K562 (cell line): ENCODE results near the gene NRSN2. TPM values are rescaled to one million over a fixed set of nuclear protein-coding genes. Genes with fewer than 3 reads are reported as not detected.

Experiments used
- ATF7 ChIP-seq: fragments of 450-650 bp; IDR thresholded peaks from 2 replicates; pipeline ENCODE4 v1.7.1; 2014; ENCODE audit warnings: mild to moderate bottlenecking, moderate library complexity
- CXXC5 ChIP-seq: fragments of 250-450 bp; sonication (Bioruptor Pico); IDR thresholded peaks from 2 replicates; pipeline ENCODE4 v1.8.0; 2022; ENCODE audit warnings: inconsistent platforms, mild to moderate bottlenecking, moderate library complexity
- DDX20 ChIP-seq: fragments of 450-650 bp; IDR thresholded peaks from 2 replicates; pipeline ENCODE4 v1.6.1; 2016; ENCODE audit warnings: missing genetic modification characterization, low read depth, mild to moderate bottlenecking, missing compliant biosample characterization, moderate library complexity
- DMBX1 ChIP-seq: fragments of 250-450 bp; sonication (Bioruptor Pico); IDR thresholded peaks from 2 replicates; pipeline ENCODE4 v1.8.0; 2022; ENCODE audit warnings: inconsistent platforms, mild to moderate bottlenecking, moderate library complexity, borderline replicate concordance
- EGR1 ChIP-seq: fragments of 450-650 bp; conservative IDR thresholded peaks from 2 replicates; pipeline ENCODE4 v1.6.1; 2017; ENCODE audit warnings: mild to moderate bottlenecking
- ELF1 ChIP-seq: fragments of 200-800 bp; sonication (Bioruptor generic); IDR thresholded peaks from 2 replicates; pipeline ENCODE4 v1.6.1; 2016; ENCODE audit warnings: missing genetic modification characterization, missing compliant biosample characterization
- HDGF ChIP-seq: fragments of 450-650 bp; IDR thresholded peaks from 2 replicates; pipeline ENCODE4 v1.6.1; 2016
- NR0B1 ChIP-seq: fragments of 450-650 bp; IDR thresholded peaks from one replicate; pipeline ENCODE4 v1.6.1; 2018; ENCODE audit warnings: mild to moderate bottlenecking, moderate library complexity; ENCODE audit not compliant: partially characterized antibody
- NR2C2 ChIP-seq, 2 experiments: fragments of 200-800 bp in 1 of 2; sonication (Bioruptor generic) in 1 of 2; sonication (generic) in 1 of 2; formaldehyde crosslinking in 1 of 2; IDR thresholded peaks; 2 replicates each; pipeline versions ENCODE4 v1.6.1 to v1.8.0; 2016 to 2022; ENCODE audit warnings: mild to moderate bottlenecking in 1 of 2, missing compliant biosample characterization in 1 of 2, missing genetic modification characterization in 1 of 2, missing genetic modification reagents in 1 of 2
- NRF1 ChIP-seq, 2 experiments: fragments of 450-650 bp; IDR thresholded peaks in 1 of 2; conservative IDR thresholded peaks in 1 of 2; 2 replicates each; pipeline ENCODE4 v1.6.1; 2014; ENCODE audit warnings: mild to moderate bottlenecking in 2 of 2
- PATZ1 ChIP-seq: fragments of 250-450 bp; sonication (Bioruptor Pico); IDR thresholded peaks from 2 replicates; pipeline ENCODE4 v1.5.0; 2020; ENCODE audit warnings: mild to moderate bottlenecking, borderline replicate concordance
- POLR2AphosphoS5 ChIP-seq: IDR thresholded peaks from 2 replicates; pipeline ENCODE4 v1.6.1; 2011; ENCODE audit warnings: mild to moderate bottlenecking, low read depth, low read length, moderate library complexity; ENCODE audit not compliant: control insufficient read depth, insufficient read depth
- RFX7 ChIP-seq: fragments of 250-450 bp; sonication (Bioruptor Pico); IDR thresholded peaks from 2 replicates; pipeline ENCODE4 v1.5.1; 2021; ENCODE audit warnings: mild to moderate bottlenecking
- SETDB1 ChIP-seq: IDR thresholded peaks from one replicate; pipeline ENCODE4 v1.6.1; 2012; ENCODE audit warnings: low read length, control low read depth, inconsistent platforms
- TCFL5 ChIP-seq: fragments of 250-450 bp; sonication (Bioruptor Pico); conservative IDR thresholded peaks from 2 replicates; pipeline ENCODE4 v1.6.1; 2021; ENCODE audit warnings: mild to moderate bottlenecking, moderate library complexity, matching md5 sums
- U2AF2 ChIP-seq: fragments of 200-400 bp; formaldehyde crosslinking; optimal IDR thresholded peaks from 2 replicates; pipeline ENCODE3; 2017; ENCODE audit warnings: low read depth, mild to moderate bottlenecking, low read length
- ZBTB5 ChIP-seq: fragments of 450-650 bp; IDR thresholded peaks from 2 replicates; pipeline ENCODE4 v1.6.1; 2017; ENCODE audit warnings: antibody characterized with exemption
- ZNF197 ChIP-seq: fragments of 200-800 bp; sonication (Bioruptor generic); IDR thresholded peaks from 2 replicates; pipeline ENCODE4 v1.6.1; 2016; ENCODE audit warnings: low read depth, missing genetic modification characterization, missing compliant biosample characterization
- ZNF3 ChIP-seq: fragments of 250-450 bp; sonication (Bioruptor Pico); IDR thresholded peaks from 2 replicates; pipeline ENCODE4 v1.5.0; 2021; ENCODE audit warnings: mild to moderate bottlenecking, moderate library complexity
- ZNF57 ChIP-seq: fragments of 450-650 bp; formaldehyde crosslinking; IDR thresholded peaks from 2 replicates; pipeline ENCODE4 v1.4.0; 2020; ENCODE audit warnings: mild to moderate bottlenecking, moderate library complexity
- ZNF589 ChIP-seq: fragments of 200-800 bp; sonication (Bioruptor generic); IDR thresholded peaks from 2 replicates; pipeline ENCODE4 v1.6.1; 2016; ENCODE audit warnings: low read depth, missing genetic modification characterization, missing compliant biosample characterization
- ZNF766 ChIP-seq: fragments of 200-800 bp; sonication (Bioruptor generic); conservative IDR thresholded peaks from 2 replicates; pipeline ENCODE4 v1.6.1; 2016; ENCODE audit warnings: missing genetic modification characterization, missing compliant biosample characterization
- ZZZ3 ChIP-seq: fragments of 450-650 bp; IDR thresholded peaks from 2 replicates; pipeline ENCODE4 v1.6.1; 2016; ENCODE audit warnings: antibody characterized with exemption, mild to moderate bottlenecking, moderate library complexity
- polyA plus RNA-seq, 8 experiments: library from polyadenylated mRNA; depleted of rRNA in 4 of 8; stranded (reverse) in 5 of 8; unstranded in 3 of 8; fragments of >200 nt; fragmentation: Nextera tagmentation in 2 of 8; fragmentation: Illumina TruSeq in 1 of 8; extraction: Ambion mirVana in 2 of 8; extraction: Trizol in 1 of 8; gene quantifications; 2 replicates each; pipeline versions ENCODE4 v1.2.1 to v1.2.3, GENCODE V29; 2011 to 2014; ENCODE audit warnings: inconsistent platforms in 1 of 8, missing spikeins in 1 of 8
- total RNA-seq, 7 experiments: library from RNA; depleted of rRNA in 6 of 7; stranded (reverse); fragments of >200 nt in 6 of 7; fragmentation: Illumina TruSeq in 2 of 7; extraction: Trizol in 2 of 7; gene quantifications; 2 replicates each; pipeline versions ENCODE4 v1.2.1 to v1.2.3, GENCODE V29; 2011 to 2021; ENCODE audit warnings: low replicate concordance in 1 of 7

Gene NRSN2
- total and polyA plus RNA-seq, 9 of the 15 experiments (the other 6 are each of a cell fraction or from before 2014, with no cell fraction given): 7.5 to 29.7 (median 11.1) TPM

- TF ChIP-seq NR0B1: no peak
- TF ChIP-seq DMBX1: no peak
- TF ChIP-seq HDGF: peak; percentile 94; the same call in 1 of the 2 replicates
- TF ChIP-seq ZNF57 (CRISPR knock-in tag): no peak
- TF ChIP-seq U2AF2: no peak
- no peak; the same call in 1 of the 2 replicates for TF ChIP-seq POLR2AphosphoS5
- TF ChIP-seq ZNF589 (CRISPR knock-in tag): peak; percentile 36; the same call in 1 of the 2 replicates
- no peak for TF ChIP-seq SETDB1
- TF ChIP-seq ELF1 (tag): no peak
- TF ChIP-seq ZNF3: no peak
- TF ChIP-seq ZBTB5: peak; percentile 73
- TF ChIP-seq EGR1: peak; percentile 85
- TF ChIP-seq ZZZ3: no peak
- TF ChIP-seq RFX7 (CRISPR knock-in tag): no peak
- no peak for TF ChIP-seq TCFL5
- no peak for TF ChIP-seq NR2C2 (CRISPR knock-in tag; IDR thresholded peaks at IDR 0.05)
- peak; percentile 46; the same call in 1 of the 2 replicates for TF ChIP-seq NR2C2 (tag; IDR thresholded peaks at IDR 0.05)
- peak; percentile 53; the same call in 1 of the 2 replicates for TF ChIP-seq ATF7
- peak; percentile 71 for TF ChIP-seq CXXC5 (CRISPR knock-in tag)
- TF ChIP-seq ZNF197: 0 out of 2 replicates have a peak, but pooled peaks have one; percentile 53
- no peak for TF ChIP-seq PATZ1 (CRISPR knock-in tag)
- TF ChIP-seq ZNF766 (CRISPR knock-in tag): no peak
- TF ChIP-seq NRF1 (conservative IDR thresholded peaks at IDR 0.05 in 1 of 2, IDR thresholded peaks at IDR 0.05 in 1 of 2): peak; percentile 66 to 75
- TF ChIP-seq DDX20: no peak
These were observed 951 bp downstream of the NRSN2 start (continued) for GRCh38 chr20:347640-348484.
